GM12878 (cell line): ENCODE data around the gene RAMP1.

Experiments used
- CHD4 ChIP-seq: fragments of 200-600 bp; sonication (generic); IDR thresholded peaks from 2 replicates; pipeline ENCODE4 v1.6.1; 2016; ENCODE audit warnings: mild to moderate bottlenecking
- CTCF ChIP-seq, 3 experiments: IDR thresholded peaks in 2 of 3; conservative IDR thresholded peaks in 1 of 3; 2 replicates each; pipeline ENCODE4 v1.5.1; 2011; ENCODE audit warnings: low read depth in 3 of 3, low read length in 3 of 3, mild to moderate bottlenecking in 3 of 3, control low read depth in 2 of 3, moderate library complexity in 2 of 3, inconsistent platforms in 1 of 3, mixed read lengths in 1 of 3; ENCODE audit not compliant: control insufficient read depth in 2 of 3, insufficient read depth in 1 of 3; ENCODE audit errors: extremely low read depth in 1 of 3
- NR2C2 ChIP-seq: IDR thresholded peaks from 2 replicates; pipeline ENCODE4 v1.6.1; 2011; ENCODE audit warnings: borderline replicate concordance, low read depth; ENCODE audit not compliant: control insufficient read depth, insufficient read length
- POLR2A ChIP-seq: IDR thresholded peaks from 2 replicates; pipeline ENCODE4 v1.6.1; 2011; ENCODE audit warnings: low read depth, mild to moderate bottlenecking, low read length
- SRF ChIP-seq, 2 experiments: IDR thresholded peaks; 2 replicates each; pipeline ENCODE4 v1.6.1; 2011; ENCODE audit warnings: low read depth in 2 of 2, low read length in 2 of 2, mild to moderate bottlenecking in 1 of 2, moderate library complexity in 1 of 2

- TF ChIP-seq POLR2A, result no peak
- TF ChIP-seq SRF (IDR thresholded peaks at IDR 0.05; ENCODE audit: low read depth in 2 of 2, low read length in 2 of 2), result no peak
- TF ChIP-seq CHD4, result no peak
- TF ChIP-seq CTCF (IDR thresholded peaks at IDR 0.05 in 2 of 3, conservative IDR thresholded peaks at IDR 0.05 in 1 of 3; ENCODE audit: control insufficient read depth in 2 of 3, extremely low read depth in 1 of 3, insufficient read depth in 1 of 3, low read depth in 3 of 3, low read length in 3 of 3), result no peak
- no peak for TF ChIP-seq NR2C2
These were observed 40.2 kb upstream of the RAMP1 start for GRCh38 chr2:237819231-237819630.
